Measurements from ENCODE around the gene ARPC1A. TPM values are rescaled to one million over a fixed set of nuclear protein-coding genes. Genes with fewer than 3 reads are reported as not detected.

Gene ARPC1A
- total RNA-seq, 1 experiment from 2014 or later, result 253 TPM

GRCh38 chr7:99366646-99367045 is 40.9 kb downstream of the ARPC1A start:
- no peaks in the 10 kb centered on the region for H3K27me3 ChIP-seq (ENCODE audit: control insufficient read depth, insufficient read depth, low read length)
- in situ Hi-C loops (cut with HindIII; ENCODE audit: low pct_unique_long_range_greater_than_20kb, low sequenced_read_pairs) (no loop called here), intact Hi-C loops (cut with micrococcal nuclease; ENCODE audit: unreplicated experiment) (no loop called here)
- BruUV-seq (replicated peaks), result no TSS peak
- peaks cover 6% of the 10 kb centered on the region; the same call in 1 of the 2 replicates for H3K36me3 ChIP-seq (ENCODE audit: control insufficient read depth, insufficient read depth, low read length)
- 0 out of 2 replicates have a peak, but pooled peaks cover 6% of the 10 kb centered on the region for H3K4me1 ChIP-seq (ENCODE audit: control insufficient read depth, insufficient read depth, low read length)
- TF ChIP-seq, protein P1, sequence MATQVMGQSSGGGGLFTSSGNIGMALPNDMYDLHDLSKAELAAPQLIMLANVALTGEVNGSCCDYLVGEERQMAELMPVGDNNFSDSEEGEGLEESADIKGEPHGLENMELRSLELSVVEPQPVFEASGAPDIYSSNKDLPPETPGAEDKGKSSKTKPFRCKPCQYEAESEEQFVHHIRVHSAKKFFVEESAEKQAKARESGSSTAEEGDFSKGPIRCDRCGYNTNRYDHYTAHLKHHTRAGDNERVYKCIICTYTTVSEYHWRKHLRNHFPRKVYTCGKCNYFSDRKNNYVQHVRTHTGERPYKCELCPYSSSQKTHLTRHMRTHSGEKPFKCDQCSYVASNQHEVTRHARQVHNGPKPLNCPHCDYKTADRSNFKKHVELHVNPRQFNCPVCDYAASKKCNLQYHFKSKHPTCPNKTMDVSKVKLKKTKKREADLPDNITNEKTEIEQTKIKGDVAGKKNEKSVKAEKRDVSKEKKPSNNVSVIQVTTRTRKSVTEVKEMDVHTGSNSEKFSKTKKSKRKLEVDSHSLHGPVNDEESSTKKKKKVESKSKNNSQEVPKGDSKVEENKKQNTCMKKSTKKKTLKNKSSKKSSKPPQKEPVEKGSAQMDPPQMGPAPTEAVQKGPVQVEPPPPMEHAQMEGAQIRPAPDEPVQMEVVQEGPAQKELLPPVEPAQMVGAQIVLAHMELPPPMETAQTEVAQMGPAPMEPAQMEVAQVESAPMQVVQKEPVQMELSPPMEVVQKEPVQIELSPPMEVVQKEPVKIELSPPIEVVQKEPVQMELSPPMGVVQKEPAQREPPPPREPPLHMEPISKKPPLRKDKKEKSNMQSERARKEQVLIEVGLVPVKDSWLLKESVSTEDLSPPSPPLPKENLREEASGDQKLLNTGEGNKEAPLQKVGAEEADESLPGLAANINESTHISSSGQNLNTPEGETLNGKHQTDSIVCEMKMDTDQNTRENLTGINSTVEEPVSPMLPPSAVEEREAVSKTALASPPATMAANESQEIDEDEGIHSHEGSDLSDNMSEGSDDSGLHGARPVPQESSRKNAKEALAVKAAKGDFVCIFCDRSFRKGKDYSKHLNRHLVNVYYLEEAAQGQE (IDR thresholded peaks at IDR 0.05; ENCODE audit: insufficient read depth in 1 of 2, low read depth in 2 of 2, low read length in 1 of 2), result no peak
- no peak for TF ChIP-seq POLR2AphosphoS5 (IDR thresholded peaks at IDR 0.05; ENCODE audit: low read depth, low read length)
- no peak for TF ChIP-seq CTCF (IDR thresholded peaks at IDR 0.05)
- ATAC-seq, result no peak
- POLR2A ChIA-PET, result no interaction called here
- no peak overlapping the region for H3K4me3 ChIP-seq (ENCODE audit: low read depth in 2 of 2, low read length in 2 of 2)
- CTCF ChIA-PET, result interaction anchor here (0.5 kb wide), 1 partner anchor 144 kb away, joined by 5 read pairs; no protein-coding TSS in a partner anchor
- no peak overlapping the region for H3K27ac ChIP-seq (ENCODE audit: low read length)
- no peaks in the 10 kb centered on the region for H3K9me3 ChIP-seq (ENCODE audit: control insufficient read depth, insufficient read depth, low read depth, low read length)
- DNase-seq (ENCODE audit: low read depth, low spot score), result no peak

GRCh38 chr7:99368750-99369389 is 43.2 kb downstream of the ARPC1A start:
- Histone ChIP-seq H3K27ac (ENCODE audit: low read length) (no peak overlapping the region), H3K36me3 (ENCODE audit: control insufficient read depth, insufficient read depth, low read length) (peaks cover 6% of the 10 kb centered on the region; the same call in 1 of the 2 replicates), H3K4me1 (ENCODE audit: control insufficient read depth, insufficient read depth, low read length) (peaks cover 18% of the 10 kb centered on the region), H3K9me3 (ENCODE audit: control insufficient read depth, insufficient read depth, low read depth, low read length) (no peaks in the 10 kb centered on the region), H3K4me3 (ENCODE audit: low read depth in 2 of 2, low read length in 2 of 2) (no peak overlapping the region), H3K27me3 (ENCODE audit: control insufficient read depth, insufficient read depth, low read length) (no peaks in the 10 kb centered on the region)
- ATAC-seq (no peak), DNase-seq (ENCODE audit: low read depth, low spot score) (no peak)
- POLR2A ChIA-PET, result no interaction called here
- in situ Hi-C loops (cut with HindIII; ENCODE audit: low pct_unique_long_range_greater_than_20kb, low sequenced_read_pairs), result no loop called here
- CTCF ChIA-PET, result no interaction called here
- TF ChIP-seq TCF7L2 (IDR thresholded peaks at IDR 0.05; ENCODE audit: low read depth, low read length), result no peak
- TF ChIP-seq, protein P1 (IDR thresholded peaks at IDR 0.05; ENCODE audit: insufficient read depth in 1 of 2, low read depth in 2 of 2, low read length in 1 of 2), result no peak
- no peak for TF ChIP-seq SIN3A (IDR thresholded peaks at IDR 0.05; ENCODE audit: borderline replicate concordance, insufficient read depth, low read depth, low read length)
- no peak for TF ChIP-seq POLR2AphosphoS5 (IDR thresholded peaks at IDR 0.05; ENCODE audit: low read depth, low read length)
- TF ChIP-seq CTCF (IDR thresholded peaks at IDR 0.05), result no peak
- no TSS peak for BruUV-seq (replicated peaks)
- intact Hi-C loops (cut with micrococcal nuclease; ENCODE audit: unreplicated experiment), result no loop called here
